GM19351 (cell line): Measurements from ENCODE around the gene PTGDR.

Experiments used
- ATAC-seq: cut with Tn5 transposase; IDR thresholded peaks from one replicate; pipeline ENCODE4 v1.9.1; 2021; ENCODE audit warnings: mild to moderate bottlenecking, moderate library complexity; ENCODE audit not compliant: unreplicated experiment

PTGDR gene

GRCh38 chr14:52267501-52268278 lies at the start of gene PTGDR:
PTGDR (plus strand) TSS chr14:52267698; CDS start chr14:52267815, 117 bp downstream.
- no peak for ATAC-seq

- ATAC-seq, result no peak
Observed at GRCh38 chr14:52219488-52220084, 47.9 kb upstream of the PTGDR start.

GRCh38 chr14:52220924-52221811 lies 46.3 kb upstream of the PTGDR start:
- peak; percentile 51 for ATAC-seq

- no peak for ATAC-seq
Observed at GRCh38 chr14:52222901-52223300, 44.6 kb upstream of the PTGDR start.

- ATAC-seq, result no peak
Observed at GRCh38 chr14:52227619-52228222, 39.8 kb upstream of the PTGDR start.

- ATAC-seq, result no peak
Observed at GRCh38 chr14:52233693-52234092, 33.8 kb upstream of the PTGDR start.

- ATAC-seq, result no peak
Observed at GRCh38 chr14:52235434-52235833, 32.1 kb upstream of the PTGDR start.

- ATAC-seq, result no peak
Observed at GRCh38 chr14:52235866-52236510, 31.5 kb upstream of the PTGDR start.

- no peak for ATAC-seq
Observed at GRCh38 chr14:52238682-52239081, 28.8 kb upstream of the PTGDR start.

GRCh38 chr14:52240623-52241022 lies 26.9 kb upstream of the PTGDR start:
- no peak for ATAC-seq

- ATAC-seq, result no peak
Observed at GRCh38 chr14:52241087-52241793, 26.3 kb upstream of the PTGDR start.

- ATAC-seq, result peak; percentile 80
Observed at GRCh38 chr14:52244328-52244727, 23.2 kb upstream of the PTGDR start.

GRCh38 chr14:52244997-52245396 lies 22.5 kb upstream of the PTGDR start:
- ATAC-seq, result peak; percentile 63

- no peak for ATAC-seq
Observed at GRCh38 chr14:52248057-52248456, 19.4 kb upstream of the PTGDR start.

GRCh38 chr14:52251724-52252123 lies 15.8 kb upstream of the PTGDR start:
- ATAC-seq, result no peak

GRCh38 chr14:52253503-52253902 lies 14.0 kb upstream of the PTGDR start:
- no peak for ATAC-seq

GRCh38 chr14:52254086-52254485 lies 13.4 kb upstream of the PTGDR start:
- no peak for ATAC-seq

GRCh38 chr14:52258783-52259182 lies 8.7 kb upstream of the PTGDR start:
- no peak for ATAC-seq

- ATAC-seq, result no peak
Observed at GRCh38 chr14:52259434-52259833, 8.1 kb upstream of the PTGDR start.

- no peak for ATAC-seq
Observed at GRCh38 chr14:52262600-52262999, 4.9 kb upstream of the PTGDR start.
